ENCODE data around the gene MYD88. TPM values are rescaled to one million over a fixed set of nuclear protein-coding genes. Genes with fewer than 3 reads are reported as not detected.
A peak's percentile ranks its signal among the peaks of the same experiment; 100 is the strongest.

The MYD88 gene
- 25.0 TPM for total RNA-seq

GRCh38 chr3:38138349-38139190, at the start of gene MYD88:
MYD88 (plus strand) TSS chr3:38138661; CDS start chr3:38138701, 40 bp downstream.
- DNase-seq (ENCODE audit: low spot score) (peak; percentile 91), ATAC-seq (peak; percentile 65)
- intact Hi-C loops (cut with DNase I) = loop anchor here (10.0 kb wide), 1 partner anchor 284 kb away; no protein-coding TSS in a partner anchor

GRCh38 chr3:38089163-38089562, 49.3 kb upstream of the MYD88 start:
- DNase-seq (ENCODE audit: low spot score) (no peak), ATAC-seq (no peak)
- intact Hi-C loops (cut with DNase I) = no loop called here

DNA sequence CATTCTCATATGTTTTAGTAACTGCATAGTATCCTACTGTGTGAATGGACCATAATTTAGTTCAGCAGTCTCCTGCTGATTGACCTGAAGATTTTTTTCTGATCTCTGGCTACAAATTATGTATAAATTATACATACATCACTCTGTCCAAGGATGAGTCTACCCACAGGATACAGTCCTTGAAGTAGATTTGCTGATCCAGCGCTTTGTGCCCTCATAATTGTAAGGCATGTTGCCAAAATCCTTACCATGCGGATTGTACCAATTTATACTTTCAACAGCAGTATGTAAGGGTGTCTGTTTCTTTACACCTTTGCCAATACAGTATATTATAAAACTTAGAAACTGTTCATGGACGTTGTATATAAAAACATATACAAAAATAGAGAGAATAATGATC, 48.0 kb upstream of the MYD88 start:
- intact Hi-C loops (cut with DNase I) = no loop called here
- ATAC-seq = no peak
- DNase-seq (ENCODE audit: low spot score) = no peak

DNA sequence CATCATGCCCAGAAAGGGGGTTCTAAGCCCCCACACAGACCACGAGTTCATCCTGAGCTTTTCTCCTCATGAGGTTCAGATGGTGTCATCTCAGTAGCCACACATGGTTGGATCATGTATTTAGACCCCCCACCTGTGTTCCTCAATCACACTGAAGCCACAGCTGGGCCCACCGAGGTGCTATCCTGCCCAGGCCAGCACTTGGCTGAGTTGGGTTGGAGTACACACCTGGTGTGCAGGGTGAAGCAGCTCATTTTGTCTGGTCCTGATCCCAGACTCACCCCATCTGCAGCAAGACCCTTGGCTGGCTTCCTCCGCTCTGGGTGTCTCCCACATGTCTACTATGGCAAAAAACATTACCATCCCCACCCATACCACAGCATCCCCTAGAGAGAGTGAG, 43.5 kb upstream of the MYD88 start:
- DNase-seq (ENCODE audit: low spot score) = no peak
- no peak for ATAC-seq
- intact Hi-C loops (cut with DNase I) = no loop called here

DNA sequence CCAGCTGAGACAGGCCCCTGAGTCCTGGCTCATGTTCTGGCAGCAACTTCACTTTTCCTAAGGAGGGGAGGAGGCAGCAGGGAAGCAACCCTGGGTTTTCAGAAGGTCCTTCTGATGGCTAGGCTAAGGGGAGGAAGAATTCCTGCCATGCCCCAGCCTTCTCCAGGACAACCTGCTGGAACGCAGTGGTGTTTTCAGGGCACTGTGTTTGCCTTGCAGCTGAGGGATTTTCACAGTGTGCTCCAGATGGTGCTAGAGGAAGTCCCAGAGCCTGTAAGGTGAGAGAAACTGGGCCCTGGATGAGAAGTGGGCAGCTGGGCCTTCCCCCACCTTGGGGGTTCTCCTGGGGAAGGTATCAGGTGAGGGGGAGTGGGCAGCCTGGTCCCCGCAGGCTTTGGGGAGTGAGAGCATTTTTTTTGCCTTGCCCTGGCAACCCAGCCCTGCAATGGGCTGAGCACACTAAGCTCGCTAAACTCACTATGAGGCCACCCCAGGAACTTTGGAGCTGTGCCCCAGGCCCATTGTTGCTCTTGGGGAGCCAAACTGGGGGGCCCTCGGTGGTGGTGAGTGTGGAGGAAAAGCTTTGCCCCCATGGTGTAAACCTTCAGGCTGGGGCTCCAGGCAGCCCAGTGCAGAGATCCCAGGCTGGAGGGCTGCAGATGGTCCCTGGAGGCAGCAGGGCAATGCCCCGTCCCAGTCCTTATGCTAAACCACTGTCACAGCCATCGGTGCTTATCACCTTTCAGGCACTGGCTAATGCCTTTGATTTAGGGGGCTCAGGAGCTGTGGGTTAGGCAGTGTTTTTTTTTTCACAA, 42.6 kb upstream of the MYD88 start:
- intact Hi-C loops (cut with DNase I) = no loop called here
- no peak for DNase-seq (ENCODE audit: low spot score)
- no peak for ATAC-seq

DNA sequence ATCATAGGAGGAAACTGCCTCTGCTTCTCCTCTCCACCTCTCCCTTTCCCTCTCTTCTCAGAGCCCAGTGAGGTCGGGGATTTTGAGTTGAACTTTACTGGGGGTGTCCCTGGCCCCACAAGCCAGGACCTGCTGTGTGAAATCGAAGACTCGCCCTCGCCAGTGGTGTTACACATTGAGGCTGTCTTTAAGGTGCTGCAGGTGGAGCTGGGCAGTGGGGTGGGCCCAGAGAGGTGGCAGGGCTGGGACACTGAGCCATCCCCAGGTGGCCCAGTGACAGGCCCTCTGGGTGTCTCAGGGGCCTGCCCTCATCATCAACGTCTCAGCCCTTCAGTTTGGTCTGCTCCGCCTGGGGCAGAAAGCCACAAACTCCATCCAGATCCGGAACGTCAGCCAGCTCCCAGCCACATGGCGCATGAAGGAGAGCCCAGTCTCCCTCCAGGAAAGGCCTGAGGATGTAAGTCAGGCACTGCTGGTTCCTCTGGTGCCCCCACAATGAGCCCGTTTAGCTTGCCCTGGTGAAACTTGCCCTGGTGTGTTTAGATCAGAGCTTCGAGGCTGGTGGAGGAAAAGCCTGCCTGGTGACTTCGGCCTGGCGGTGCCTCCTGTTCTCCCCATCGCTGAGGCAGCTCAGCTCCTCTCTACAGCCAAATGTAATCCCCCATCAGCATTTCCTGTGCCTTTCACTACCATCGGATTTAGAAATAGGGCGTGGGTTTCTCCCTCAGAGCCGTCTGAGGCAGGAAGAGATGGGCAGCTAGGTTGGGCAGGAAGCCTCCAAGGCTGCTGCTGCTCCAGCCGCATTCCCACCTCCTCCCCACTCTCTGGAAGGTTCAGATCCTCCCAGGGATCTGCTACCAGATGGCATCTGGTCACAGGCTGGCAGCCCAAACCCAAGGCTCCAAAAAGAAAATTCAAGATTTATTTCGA, 40.8 kb upstream of the MYD88 start:
- ATAC-seq (no peak), DNase-seq (ENCODE audit: low spot score) (no peak)
- intact Hi-C loops (cut with DNase I) = no loop called here

GRCh38 chr3:38098376-38098723, 40.1 kb upstream of the MYD88 start:
- no peak for ATAC-seq
- DNase-seq (ENCODE audit: low spot score) = no peak
- intact Hi-C loops (cut with DNase I) = no loop called here

GRCh38 chr3:38099518-38099917, 38.9 kb upstream of the MYD88 start:
- no peak for DNase-seq (ENCODE audit: low spot score)
- intact Hi-C loops (cut with DNase I) = no loop called here
- ATAC-seq = no peak

- intact Hi-C loops (cut with DNase I) = no loop called here
- no peak for DNase-seq (ENCODE audit: low spot score)
- no peak for ATAC-seq
Measured at GRCh38 chr3:38100498-38100897, 38.0 kb upstream of the MYD88 start.

DNA sequence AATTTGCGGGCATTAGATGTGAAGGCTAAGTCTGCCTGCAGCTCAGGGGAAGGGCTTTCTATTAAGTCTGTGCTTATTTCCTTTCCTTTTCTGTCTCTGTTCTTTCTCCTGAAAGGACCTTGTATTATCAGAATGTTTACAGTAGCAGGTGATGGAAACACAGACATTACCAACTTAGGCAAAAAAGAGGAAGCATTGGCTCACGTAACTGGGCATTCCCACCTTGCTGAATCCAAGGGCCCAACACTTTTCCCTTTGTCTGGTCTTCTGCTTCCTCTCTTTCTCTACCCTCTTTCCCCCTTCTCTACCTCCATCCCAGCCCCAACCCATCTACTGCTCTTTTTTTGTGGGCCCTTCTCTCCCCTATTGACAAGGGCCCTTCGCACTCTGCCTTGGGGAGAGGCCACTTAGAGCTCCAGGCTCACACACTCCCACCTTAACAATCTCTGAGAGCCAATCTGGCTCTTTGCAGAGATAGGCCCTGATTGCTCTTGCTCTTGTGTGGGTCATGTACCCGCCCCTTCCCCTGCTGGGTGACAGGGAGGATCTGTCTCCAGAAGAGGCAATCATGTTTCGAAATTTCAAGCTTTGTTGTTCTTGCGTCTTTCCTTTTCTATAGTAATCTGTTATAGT, 36.5 kb upstream of the MYD88 start:
- DNase-seq (ENCODE audit: low spot score) = no peak
- ATAC-seq = no peak
- intact Hi-C loops (cut with DNase I) = no loop called here

GRCh38 chr3:38102444-38102814, 36.0 kb upstream of the MYD88 start:
- DNase-seq (ENCODE audit: low spot score) (no peak), ATAC-seq (no peak)
- intact Hi-C loops (cut with DNase I) = no loop called here

DNA sequence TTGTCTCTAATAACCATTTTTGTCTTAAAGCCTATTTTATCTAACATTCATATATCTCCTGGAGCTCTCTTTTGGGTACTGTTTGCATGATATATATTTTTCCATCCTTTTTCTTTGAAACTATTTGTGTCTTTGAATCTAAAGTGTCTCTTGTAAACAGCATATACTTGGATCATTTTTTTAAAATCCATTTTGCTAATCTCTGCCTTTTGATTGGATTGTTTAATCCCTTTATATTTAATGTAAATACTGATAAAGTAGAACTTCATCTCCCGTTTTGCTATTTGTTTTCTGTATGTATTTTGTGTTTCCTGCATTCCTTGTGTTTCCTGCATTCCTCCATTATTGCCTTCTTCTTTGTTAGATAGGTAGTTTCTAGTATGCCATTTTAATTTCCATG, 32.9 kb upstream of the MYD88 start:
- no peak for DNase-seq (ENCODE audit: low spot score)
- ATAC-seq = no peak
- intact Hi-C loops (cut with DNase I) = no loop called here

DNA sequence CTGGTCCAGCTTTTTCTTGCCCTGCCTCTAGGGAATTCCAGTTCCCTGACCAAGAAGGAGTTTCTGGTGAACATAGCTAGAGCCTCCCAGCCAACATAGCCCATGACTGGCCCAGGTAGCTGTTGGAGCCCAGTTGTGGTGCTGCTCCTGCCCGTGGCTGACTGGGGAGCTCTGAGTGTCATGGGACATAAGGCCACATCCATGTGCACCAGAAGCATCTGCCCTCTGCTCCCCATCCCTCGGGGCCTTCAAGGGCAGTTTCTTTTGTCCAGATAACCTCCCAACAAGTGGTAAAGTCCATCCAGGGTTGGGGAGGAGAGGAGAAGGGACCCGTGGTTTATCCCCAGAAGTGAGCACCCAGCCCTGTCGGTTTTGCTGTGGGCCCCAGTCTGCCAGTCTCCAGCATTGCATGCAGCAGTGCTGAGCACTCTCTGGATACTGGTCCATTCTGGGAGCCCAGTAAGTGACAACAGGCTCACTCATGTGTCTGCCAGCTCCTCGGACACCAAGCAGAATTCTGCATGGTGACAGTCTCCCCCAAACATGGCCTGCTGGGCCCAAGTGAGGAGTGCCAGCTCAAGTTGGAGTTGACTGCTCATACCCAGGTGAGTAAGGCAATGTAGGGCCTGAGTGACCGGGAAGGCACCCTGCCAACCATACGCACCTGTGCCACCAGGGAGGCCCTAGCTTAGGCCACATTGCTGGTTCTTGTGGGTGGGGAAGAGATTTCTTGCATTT, 30.4 kb upstream of the MYD88 start:
- DNase-seq (ENCODE audit: low spot score) = no peak
- intact Hi-C loops (cut with DNase I) = no loop called here
- no peak for ATAC-seq

DNA sequence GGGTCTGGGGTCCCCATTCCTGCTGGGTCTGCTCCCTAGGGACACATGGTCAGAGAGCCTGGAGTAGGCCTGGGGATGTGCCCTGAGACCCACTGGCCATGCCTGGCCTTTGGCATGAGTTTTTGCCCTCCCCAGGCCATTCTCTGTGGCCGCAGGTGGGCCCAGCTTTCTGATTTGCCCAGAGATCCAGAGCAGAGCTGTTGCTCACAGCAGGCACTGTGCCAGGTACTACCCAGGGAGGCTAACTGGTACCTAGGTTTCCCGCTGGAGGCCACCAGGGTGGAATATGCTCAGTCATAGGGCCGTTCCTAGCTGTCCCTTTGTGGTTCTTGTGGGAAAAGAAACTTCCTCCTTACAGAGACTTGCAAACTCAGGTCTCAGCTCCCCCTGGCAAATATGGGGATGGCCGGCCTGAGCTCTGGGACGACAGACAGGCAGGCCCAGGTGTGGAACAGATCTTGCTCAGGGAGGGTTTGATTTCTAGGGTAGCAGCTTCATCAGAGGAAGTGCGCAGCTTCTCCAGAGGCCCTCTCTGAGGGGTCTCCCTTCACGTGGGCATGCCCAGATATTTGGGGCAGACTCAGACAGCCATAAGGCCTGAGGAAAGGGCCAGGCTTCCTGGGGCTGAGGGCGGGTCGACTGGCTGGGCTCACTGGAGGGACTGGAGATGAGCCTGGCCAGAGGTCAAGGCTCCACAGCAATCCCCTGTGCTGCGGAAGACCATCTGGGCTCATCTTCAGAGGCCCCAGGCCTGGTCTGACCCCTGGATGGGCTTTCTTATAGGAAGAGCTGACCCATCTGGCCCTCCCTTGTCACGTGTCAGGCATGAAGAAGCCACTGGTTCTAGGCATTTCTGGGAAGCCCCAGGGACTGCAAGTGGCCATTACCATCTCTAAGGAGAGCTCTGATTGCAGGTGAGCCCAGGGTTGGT, 29.5 kb upstream of the MYD88 start:
- DNase-seq (ENCODE audit: low spot score) = no peak
- ATAC-seq = no peak
- intact Hi-C loops (cut with DNase I) = no loop called here

DNA sequence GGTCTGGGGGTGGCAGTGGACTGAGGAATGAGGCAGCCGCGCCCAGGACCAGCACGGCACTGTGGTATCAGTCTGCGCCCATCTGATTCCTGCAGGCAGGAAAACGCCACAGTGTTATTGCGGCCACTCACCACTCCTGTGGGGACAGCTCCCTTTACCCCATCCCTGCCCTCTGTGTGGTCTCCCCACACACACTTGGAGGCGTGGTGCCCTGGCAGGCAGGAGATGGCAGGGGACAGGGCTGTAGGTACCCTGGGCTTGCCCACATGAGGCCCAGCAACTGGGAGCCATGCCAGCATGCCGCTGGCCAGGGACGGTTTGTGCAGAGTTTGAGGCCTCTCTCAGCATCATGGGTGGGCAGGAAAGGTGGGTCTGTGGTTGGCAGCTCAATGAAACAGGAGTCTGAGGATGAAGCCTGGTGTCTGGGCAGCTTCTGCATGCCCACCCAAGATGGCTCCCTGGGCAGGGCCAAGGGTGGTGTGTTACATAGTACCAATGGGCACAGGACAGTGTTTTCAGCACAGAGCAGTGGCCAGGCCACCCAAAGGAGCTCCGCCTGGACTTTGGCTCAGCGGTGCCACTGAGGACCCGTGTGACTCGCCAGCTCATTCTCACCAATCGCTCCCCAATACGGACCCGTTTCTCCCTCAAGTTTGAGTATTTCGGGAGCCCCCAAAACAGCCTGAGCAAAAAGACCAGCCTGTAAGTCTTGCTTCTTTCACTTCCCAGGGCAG, 28.7 kb upstream of the MYD88 start:
- DNase-seq (ENCODE audit: low spot score) = no peak
- ATAC-seq = no peak
- intact Hi-C loops (cut with DNase I) = loop anchor here (10.0 kb wide), 1 partner anchor 375 kb away; no protein-coding TSS in a partner anchor

- DNase-seq (ENCODE audit: low spot score) (no peak), ATAC-seq (no peak)
- intact Hi-C loops (cut with DNase I) = loop anchor here (10.0 kb wide), 1 partner anchor 374 kb away; no protein-coding TSS in a partner anchor
Measured at GRCh38 chr3:38110314-38111050, 28.0 kb upstream of the MYD88 start.
